HEK293 (cell line): ENCODE measurements around the gene NID2.

Source experiments
- CTCF ChIA-PET: fragments of 350-600 bp; formaldehyde crosslinking; extraction: SDS; loops from one replicate; lab custom pipeline; 2021; ENCODE audit warnings: antibody characterized with exemption; lab: Yijun Ruan, JAX
- POLR2A ChIA-PET: fragments of 300-600 bp; formaldehyde crosslinking; extraction: SDS; loops from one replicate; lab custom pipeline; 2020; ENCODE audit warnings: antibody characterized with exemption, inconsistent platforms; lab: Yijun Ruan, JAX
- H3K27ac ChIP-seq: fragments of 200-500 bp; sonication (Bioruptor generic); 2 replicates; pipeline ENCODE4 v1.5.1; 2014; ENCODE audit warnings: low read depth, low read length, control low read depth, inconsistent platforms; ENCODE audit errors: extremely low read depth
- H3K36me3 ChIP-seq, 2 experiments: fragments of 200-500 bp in 1 of 2; sonication (Bioruptor generic) in 1 of 2; 1 replicate in 1 of 2; 2 replicates in 1 of 2; pipeline ENCODE4 v1.5.1; 2014 to 2017; ENCODE audit warnings: inconsistent platforms in 2 of 2, low read length in 2 of 2; ENCODE audit not compliant: control insufficient read depth in 2 of 2, insufficient read depth in 1 of 2
- H3K4me1 ChIP-seq: fragments of 200-500 bp; sonication (Bioruptor generic); 2 replicates; pipeline ENCODE4 v1.5.1; 2014; ENCODE audit warnings: mild to moderate bottlenecking, low read length, inconsistent platforms; ENCODE audit not compliant: control insufficient read depth, insufficient read depth
- H3K4me3 ChIP-seq: 2 replicates; pipeline ENCODE4 v1.5.1; 2011; ENCODE audit warnings: low read depth, mild to moderate bottlenecking, control low read depth, low read length, moderate library complexity
- H3K9me3 ChIP-seq: fragments of 200-500 bp; sonication (Bioruptor generic); 2 replicates; pipeline ENCODE4 v1.5.1; 2014; ENCODE audit warnings: low read depth, low read length, inconsistent platforms; ENCODE audit not compliant: control insufficient read depth, insufficient read depth
- KLF16 ChIP-seq: fragments of 450-650 bp; formaldehyde crosslinking; IDR thresholded peaks from 2 replicates; pipeline ENCODE4 v1.5.1; 2017; ENCODE audit warnings: missing biosample characterization, missing genetic modification characterization
- MYNN ChIP-seq: fragments of 450-650 bp; formaldehyde crosslinking; IDR thresholded peaks from 2 replicates; pipeline ENCODE4 v1.5.1; 2016; ENCODE audit warnings: missing biosample characterization, missing genetic modification characterization, borderline replicate concordance
- SP7 ChIP-seq: fragments of 450-650 bp; formaldehyde crosslinking; IDR thresholded peaks from 2 replicates; pipeline ENCODE4 v1.5.1; 2016; ENCODE audit warnings: missing biosample characterization, missing genetic modification characterization
- ZBTB17 ChIP-seq: fragments of 450-650 bp; formaldehyde crosslinking; IDR thresholded peaks from 2 replicates; pipeline ENCODE4 v1.5.1; 2016; ENCODE audit warnings: missing biosample characterization, missing genetic modification characterization
- ZFHX2 ChIP-seq: fragments of 450-650 bp; formaldehyde crosslinking; conservative IDR thresholded peaks from 2 replicates; pipeline ENCODE4 v1.5.1; 2016; ENCODE audit warnings: missing biosample characterization, missing genetic modification characterization
- ZFP3 ChIP-seq: fragments of 450-650 bp; formaldehyde crosslinking; IDR thresholded peaks from 2 replicates; pipeline ENCODE4 v1.5.1; 2016; ENCODE audit warnings: low read depth, missing biosample characterization, missing genetic modification characterization
- ZNF132 ChIP-seq: fragments of 450-650 bp; formaldehyde crosslinking; IDR thresholded peaks from 2 replicates; pipeline ENCODE4 v1.5.1; 2017; ENCODE audit warnings: missing biosample characterization, missing genetic modification characterization, borderline replicate concordance
- ZNF140 ChIP-seq: fragments of 450-650 bp; formaldehyde crosslinking; IDR thresholded peaks from 2 replicates; pipeline ENCODE4 v1.5.1; 2016; ENCODE audit warnings: missing biosample characterization, missing genetic modification characterization
- ZNF184 ChIP-seq: fragments of 450-650 bp; IDR thresholded peaks from 2 replicates; pipeline ENCODE4 v1.5.1; 2018; ENCODE audit warnings: missing biosample characterization, mild to moderate bottlenecking, missing genetic modification characterization
- ZNF214 ChIP-seq: fragments of 450-650 bp; formaldehyde crosslinking; IDR thresholded peaks from 2 replicates; pipeline ENCODE4 v1.5.1; 2017; ENCODE audit warnings: missing biosample characterization, mild to moderate bottlenecking, missing genetic modification characterization, borderline replicate concordance
- ZNF274 ChIP-seq, 2 experiments: fragments of 200-500 bp in 1 of 2; fragments of 450-650 bp in 1 of 2; sonication (Bioruptor generic) in 1 of 2; formaldehyde crosslinking in 1 of 2; IDR thresholded peaks; 2 replicates each; pipeline versions ENCODE4 v1.5.1 to v1.6.1; 2014 to 2016; ENCODE audit warnings: borderline replicate concordance in 1 of 2, inconsistent platforms in 1 of 2, low read length in 1 of 2, missing biosample characterization in 1 of 2, missing genetic modification characterization in 1 of 2
- ZNF292 ChIP-seq: fragments of 450-650 bp; formaldehyde crosslinking; IDR thresholded peaks from 2 replicates; pipeline ENCODE4 v1.5.1; 2016; ENCODE audit warnings: low read depth, missing biosample characterization, missing genetic modification characterization, borderline replicate concordance
- ZNF311 ChIP-seq: fragments of 450-650 bp; formaldehyde crosslinking; IDR thresholded peaks from 2 replicates; pipeline ENCODE4 v1.5.1; 2017; ENCODE audit warnings: missing biosample characterization, missing genetic modification characterization, borderline replicate concordance
- ZNF366 ChIP-seq: fragments of 450-650 bp; formaldehyde crosslinking; conservative IDR thresholded peaks from 2 replicates; pipeline ENCODE4 v1.5.1; 2016; ENCODE audit warnings: missing biosample characterization, missing genetic modification characterization
- ZNF416 ChIP-seq: fragments of 450-650 bp; formaldehyde crosslinking; IDR thresholded peaks from 2 replicates; pipeline ENCODE4 v1.5.1; 2016; ENCODE audit warnings: missing biosample characterization, missing genetic modification characterization
- ZNF560 ChIP-seq: fragments of 450-650 bp; formaldehyde crosslinking; IDR thresholded peaks from 2 replicates; pipeline ENCODE4 v1.5.1; 2017; ENCODE audit warnings: missing biosample characterization, missing genetic modification characterization, borderline replicate concordance
- ZNF585B ChIP-seq: fragments of 450-650 bp; formaldehyde crosslinking; IDR thresholded peaks from 2 replicates; pipeline ENCODE4 v1.5.1; 2016; ENCODE audit warnings: missing biosample characterization, missing genetic modification characterization
- ZNF621 ChIP-seq: fragments of 450-650 bp; formaldehyde crosslinking; IDR thresholded peaks from 2 replicates; pipeline ENCODE4 v1.5.1; 2017; ENCODE audit warnings: missing biosample characterization, missing genetic modification characterization
- ZNF629 ChIP-seq: fragments of 450-650 bp; formaldehyde crosslinking; IDR thresholded peaks from 2 replicates; pipeline ENCODE4 v1.5.1; 2017; ENCODE audit warnings: missing biosample characterization, missing genetic modification characterization
- ZNF664 ChIP-seq: fragments of 450-650 bp; formaldehyde crosslinking; IDR thresholded peaks from 2 replicates; pipeline ENCODE4 v1.5.1; 2016; ENCODE audit warnings: missing biosample characterization, missing genetic modification characterization
- ZNF677 ChIP-seq: fragments of 450-650 bp; IDR thresholded peaks from 2 replicates; pipeline ENCODE4 v1.5.0; 2018; ENCODE audit warnings: missing biosample characterization, mild to moderate bottlenecking, missing genetic modification characterization, moderate library complexity
- ZNF76 ChIP-seq: fragments of 450-650 bp; formaldehyde crosslinking; IDR thresholded peaks from 2 replicates; pipeline ENCODE4; 2016; ENCODE audit warnings: low read depth, missing biosample characterization, missing genetic modification characterization, borderline replicate concordance
- TF ChIP-seq, protein P1 (sequence below): fragments of 450-650 bp; formaldehyde crosslinking; IDR thresholded peaks from 2 replicates; pipeline ENCODE4 v1.5.1; 2016; ENCODE audit warnings: missing biosample characterization, missing genetic modification characterization
- TF ChIP-seq, protein P2 (sequence below): fragments of 450-650 bp; IDR thresholded peaks from 2 replicates; pipeline ENCODE4 v1.5.1; 2018; ENCODE audit warnings: missing biosample characterization, mild to moderate bottlenecking, missing genetic modification characterization
- TF ChIP-seq, protein P3 (sequence below): fragments of 450-650 bp; formaldehyde crosslinking; IDR thresholded peaks from 2 replicates; pipeline ENCODE4 v1.5.1; 2016; ENCODE audit warnings: missing biosample characterization, missing genetic modification characterization

Gene NID2

GRCh38 chr14:52078721-52079120 is 9.9 kb upstream of the NID2 start (continued):
- TF ChIP-seq SP7 (tag by site-specific recombination) = no peak
- TF ChIP-seq, protein P1, sequence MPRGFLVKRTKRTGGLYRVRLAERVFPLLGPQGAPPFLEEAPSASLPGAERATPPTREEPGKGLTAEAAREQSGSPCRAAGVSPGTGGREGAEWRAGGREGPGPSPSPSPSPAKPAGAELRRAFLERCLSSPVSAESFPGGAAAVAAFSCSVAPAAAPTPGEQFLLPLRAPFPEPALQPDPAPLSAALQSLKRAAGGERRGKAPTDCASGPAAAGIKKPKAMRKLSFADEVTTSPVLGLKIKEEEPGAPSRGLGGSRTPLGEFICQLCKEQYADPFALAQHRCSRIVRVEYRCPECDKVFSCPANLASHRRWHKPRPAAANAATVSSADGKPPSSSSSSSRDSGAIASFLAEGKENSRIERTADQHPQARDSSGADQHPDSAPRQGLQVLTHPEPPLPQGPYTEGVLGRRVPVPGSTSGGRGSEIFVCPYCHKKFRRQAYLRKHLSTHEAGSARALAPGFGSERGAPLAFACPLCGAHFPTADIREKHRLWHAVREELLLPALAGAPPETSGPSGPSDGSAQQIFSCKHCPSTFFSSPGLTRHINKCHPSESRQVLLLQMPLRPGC (tag by site-specific recombination) = no peak
- TF ChIP-seq, all 188 proteins: peak for 0

- TF ChIP-seq ZFP3 (tag by site-specific recombination) = no peak
- TF ChIP-seq ZNF416 (tag by site-specific recombination) = no peak
- no peak for TF ChIP-seq ZNF366 (tag by site-specific recombination)
- TF ChIP-seq ZNF76 (tag by site-specific recombination) = no peak
- Histone ChIP-seq H3K9me3 (no peaks in the 10 kb centered on the region), H3K36me3 (no peaks in the 10 kb centered on the region), H3K4me1 (no peaks in the 10 kb centered on the region), H3K4me3 (no peak overlapping the region), H3K27ac (no peak overlapping the region)
- ChIA-PET POLR2A (no interaction called here), CTCF (interaction anchor here (1.2 kb wide), 1 partner anchor 54 kb away, joined by 4 read pairs; no protein-coding TSS in a partner anchor)
Measured at GRCh38 chr14:52078095-52078531, 9.3 kb upstream of the NID2 start.

DNA sequence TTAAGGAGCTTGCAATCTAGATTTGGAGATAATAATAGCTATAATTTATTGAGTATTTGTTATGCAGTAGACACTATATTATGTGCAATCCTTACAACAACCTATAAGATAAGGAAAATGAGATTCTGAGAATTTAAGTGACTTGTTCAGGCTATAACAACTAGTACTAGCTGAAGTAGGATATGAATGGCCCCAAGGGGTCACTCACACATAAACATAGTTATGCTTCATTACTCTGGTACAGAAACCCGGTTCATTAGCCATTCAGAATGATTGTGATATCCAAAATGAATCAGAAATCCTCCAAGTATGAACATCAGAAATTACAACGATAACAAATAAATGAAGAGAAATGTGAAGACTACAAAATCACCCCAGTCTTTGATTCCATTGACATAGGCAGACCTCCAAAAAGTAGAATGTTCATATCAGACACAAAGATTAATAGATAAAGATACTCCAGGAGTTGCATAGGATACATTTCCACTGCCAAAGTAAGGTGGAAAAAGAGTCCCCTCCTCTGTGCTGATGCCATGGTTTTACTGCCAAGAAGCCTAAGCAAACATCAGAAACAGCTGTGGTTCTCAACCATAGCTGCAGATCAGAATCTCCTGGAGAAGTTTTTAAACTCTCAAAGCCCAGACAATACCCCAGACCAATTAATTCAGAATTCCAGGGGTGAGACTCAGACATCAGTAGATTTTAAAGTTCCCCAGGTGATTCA is 8.6 kb upstream of the NID2 start:
- ChIA-PET CTCF (interaction anchor here (1.2 kb wide), 1 partner anchor 54 kb away, joined by 4 read pairs; no protein-coding TSS in a partner anchor), POLR2A (no interaction called here)
- Histone ChIP-seq H3K4me3 (no peak overlapping the region), H3K4me1 (no peaks in the 10 kb centered on the region), H3K27ac (no peak overlapping the region), H3K36me3 (no peaks in the 10 kb centered on the region), H3K9me3 (no peaks in the 10 kb centered on the region)
- TF ChIP-seq ZNF560 = no peak
- TF ChIP-seq, protein P2, sequence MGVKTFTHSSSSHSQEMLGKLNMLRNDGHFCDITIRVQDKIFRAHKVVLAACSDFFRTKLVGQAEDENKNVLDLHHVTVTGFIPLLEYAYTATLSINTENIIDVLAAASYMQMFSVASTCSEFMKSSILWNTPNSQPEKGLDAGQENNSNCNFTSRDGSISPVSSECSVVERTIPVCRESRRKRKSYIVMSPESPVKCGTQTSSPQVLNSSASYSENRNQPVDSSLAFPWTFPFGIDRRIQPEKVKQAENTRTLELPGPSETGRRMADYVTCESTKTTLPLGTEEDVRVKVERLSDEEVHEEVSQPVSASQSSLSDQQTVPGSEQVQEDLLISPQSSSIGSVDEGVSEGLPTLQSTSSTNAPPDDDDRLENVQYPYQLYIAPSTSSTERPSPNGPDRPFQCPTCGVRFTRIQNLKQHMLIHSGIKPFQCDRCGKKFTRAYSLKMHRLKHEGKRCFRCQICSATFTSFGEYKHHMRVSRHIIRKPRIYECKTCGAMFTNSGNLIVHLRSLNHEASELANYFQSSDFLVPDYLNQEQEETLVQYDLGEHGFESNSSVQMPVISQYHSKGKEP = no peak
- TF ChIP-seq ZBTB17 (tag by site-specific recombination) = no peak
- no peak for TF ChIP-seq ZNF311
- no peak for TF ChIP-seq ZFHX2 (tag by site-specific recombination)
- TF ChIP-seq, all 188 proteins: peak for 0

DNA sequence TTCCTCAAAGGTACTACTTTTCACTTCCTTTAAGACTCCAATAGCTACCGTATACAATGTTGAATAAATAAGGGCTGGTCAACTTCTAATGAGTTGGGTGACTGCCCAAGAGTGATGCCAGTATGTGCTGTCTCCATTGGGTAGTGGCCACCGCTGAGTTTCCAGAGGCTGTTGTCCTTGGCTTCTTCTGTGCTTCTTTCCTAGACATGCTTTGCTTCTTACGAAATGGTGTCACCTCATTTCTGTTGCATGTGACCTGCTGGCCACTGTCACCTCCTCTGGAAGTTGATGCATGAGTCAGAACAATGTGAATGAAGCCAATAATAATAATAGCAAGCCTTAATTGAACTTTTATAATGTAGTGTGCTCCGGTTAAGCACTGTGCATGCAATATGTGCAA is 7.5 kb upstream of the NID2 start:
- Histone ChIP-seq H3K4me3 (no peak overlapping the region), H3K27ac (no peak overlapping the region), H3K4me1 (no peaks in the 10 kb centered on the region), H3K9me3 (no peaks in the 10 kb centered on the region), H3K36me3 (no peaks in the 10 kb centered on the region)
- POLR2A ChIA-PET = no interaction called here
- CTCF ChIA-PET = no interaction called here
- no peak for TF ChIP-seq MYNN (tag by site-specific recombination)
- no peak for TF ChIP-seq ZNF140 (tag by site-specific recombination)
- TF ChIP-seq, protein P3, sequence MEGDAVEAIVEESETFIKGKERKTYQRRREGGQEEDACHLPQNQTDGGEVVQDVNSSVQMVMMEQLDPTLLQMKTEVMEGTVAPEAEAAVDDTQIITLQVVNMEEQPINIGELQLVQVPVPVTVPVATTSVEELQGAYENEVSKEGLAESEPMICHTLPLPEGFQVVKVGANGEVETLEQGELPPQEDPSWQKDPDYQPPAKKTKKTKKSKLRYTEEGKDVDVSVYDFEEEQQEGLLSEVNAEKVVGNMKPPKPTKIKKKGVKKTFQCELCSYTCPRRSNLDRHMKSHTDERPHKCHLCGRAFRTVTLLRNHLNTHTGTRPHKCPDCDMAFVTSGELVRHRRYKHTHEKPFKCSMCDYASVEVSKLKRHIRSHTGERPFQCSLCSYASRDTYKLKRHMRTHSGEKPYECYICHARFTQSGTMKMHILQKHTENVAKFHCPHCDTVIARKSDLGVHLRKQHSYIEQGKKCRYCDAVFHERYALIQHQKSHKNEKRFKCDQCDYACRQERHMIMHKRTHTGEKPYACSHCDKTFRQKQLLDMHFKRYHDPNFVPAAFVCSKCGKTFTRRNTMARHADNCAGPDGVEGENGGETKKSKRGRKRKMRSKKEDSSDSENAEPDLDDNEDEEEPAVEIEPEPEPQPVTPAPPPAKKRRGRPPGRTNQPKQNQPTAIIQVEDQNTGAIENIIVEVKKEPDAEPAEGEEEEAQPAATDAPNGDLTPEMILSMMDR (tag by site-specific recombination) = no peak
- no peak for TF ChIP-seq ZNF621 (tag by site-specific recombination)
- no peak for TF ChIP-seq ZNF677 (tag by site-specific recombination)
- TF ChIP-seq ZNF292 (tag by site-specific recombination) = no peak
- no peak for TF ChIP-seq ZNF629 (tag by site-specific recombination)
- TF ChIP-seq ZNF184 (tag by site-specific recombination) = no peak
- TF ChIP-seq KLF16 (tag by site-specific recombination) = no peak
- TF ChIP-seq ZNF585B (tag by site-specific recombination) = no peak
- no peak for TF ChIP-seq ZNF274 (IDR thresholded peaks at IDR 0.05; ENCODE audit: low read length)
- no peak for TF ChIP-seq ZNF274 (tag by site-specific recombination; IDR thresholded peaks at IDR 0.05; ENCODE audit: borderline replicate concordance)
- no peak for TF ChIP-seq ZNF132 (tag by site-specific recombination)
- no peak for TF ChIP-seq ZNF214
- no peak for TF ChIP-seq ZNF664 (tag by site-specific recombination)
